DND-41 (cell line): ENCODE data around the gene PEA15.

Experiments used
- ATAC-seq: fragments of 200-7000 bp; cut with Tn5 transposase; 3 replicates; pipeline ENCODE4 v1.9.1; 2021; ENCODE audit warnings: low read depth; ENCODE audit not compliant: insufficient read depth
- DNase-seq: peaks from one replicate; pipeline ENCODE4 v3.0.0-alpha.2; 2020
- H2AFZ ChIP-seq: 2 replicates; pipeline ENCODE4 v1.6.0; 2012; ENCODE audit warnings: low read depth, low read length
- H3K27ac ChIP-seq: 2 replicates; pipeline ENCODE4 v1.5.1; 2012; ENCODE audit warnings: low read length, inconsistent platforms
- H3K27me3 ChIP-seq: fragments of 200-600 bp; sonication (generic); 2 replicates; pipeline ENCODE4 v1.6.0; 2012; ENCODE audit warnings: low read length, mild to moderate bottlenecking, inconsistent platforms; ENCODE audit not compliant: insufficient read depth, poor library complexity
- H3K36me3 ChIP-seq: 2 replicates; pipeline ENCODE4 v1.5.1; 2012; ENCODE audit warnings: low read length, inconsistent platforms; ENCODE audit not compliant: insufficient read depth
- H3K4me1 ChIP-seq: 2 replicates; pipeline ENCODE4 v1.5.1; 2012; ENCODE audit warnings: mild to moderate bottlenecking, low read length; ENCODE audit not compliant: insufficient read depth
- H3K4me2 ChIP-seq: 2 replicates; pipeline ENCODE4 v1.6.0; 2012; ENCODE audit warnings: mild to moderate bottlenecking, moderate library complexity, low read length, inconsistent platforms; ENCODE audit not compliant: insufficient read depth
- H3K4me3 ChIP-seq, 2 experiments: fragments of 200-600 bp in 1 of 2; shearing (Covaris generic) in 1 of 2; 2 replicates each; pipeline ENCODE4 v1.5.1; 2012 to 2016; ENCODE audit warnings: inconsistent platforms in 2 of 2, low read length in 2 of 2, mild to moderate bottlenecking in 2 of 2, low read depth in 1 of 2, moderate library complexity in 1 of 2
- H3K79me2 ChIP-seq: 2 replicates; pipeline ENCODE4 v1.6.0; 2012; ENCODE audit warnings: low read length, inconsistent platforms; ENCODE audit not compliant: insufficient read depth
- H3K9ac ChIP-seq: 2 replicates; pipeline ENCODE4 v1.6.0; 2012; ENCODE audit warnings: low read depth, mild to moderate bottlenecking, inconsistent platforms, low read length, moderate library complexity
- H3K9me3 ChIP-seq: 2 replicates; pipeline ENCODE4 v1.5.1; 2012; ENCODE audit warnings: low read length, moderate library complexity, mild to moderate bottlenecking, inconsistent platforms; ENCODE audit not compliant: insufficient read depth, severe bottlenecking
- H4K20me1 ChIP-seq: 2 replicates; pipeline ENCODE4 v1.6.0; 2012; ENCODE audit warnings: low read length; ENCODE audit not compliant: insufficient read depth
- EZH2 ChIP-seq: IDR thresholded peaks from 3 replicates; pipeline ENCODE4 v1.6.1; 2012; ENCODE audit warnings: borderline replicate concordance, low read depth, mild to moderate bottlenecking, moderate library complexity, low read length, inconsistent platforms; ENCODE audit not compliant: severe bottlenecking
- TF ChIP-seq, protein P1 (sequence below): IDR thresholded peaks from 2 replicates; pipeline ENCODE4 v1.5.1; 2012; ENCODE audit warnings: borderline replicate concordance, low read length, moderate library complexity, mild to moderate bottlenecking; ENCODE audit not compliant: poor library complexity, severe bottlenecking; ENCODE audit errors: extremely low read depth

Gene PEA15, protein sequence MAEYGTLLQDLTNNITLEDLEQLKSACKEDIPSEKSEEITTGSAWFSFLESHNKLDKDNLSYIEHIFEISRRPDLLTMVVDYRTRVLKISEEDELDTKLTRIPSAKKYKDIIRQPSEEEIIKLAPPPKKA

GRCh38 chr1:160205242-160206035, at the start of gene PEA15:
Gene PEA15, plus strand, starts transcription at chr1:160205384. Its CDS starts 6,161 bp downstream, at chr1:160211545.
- Histone ChIP-seq H3K36me3 (peaks cover 22% of the 10 kb centered on the region), H3K79me2 (peaks cover 16% of the 10 kb centered on the region), H3K9ac (peak within 1 kb of the TSS; percentile 94), H3K27me3 (no peaks in the 10 kb centered on the region), H2AFZ (peak within 1 kb of the TSS; percentile 92), H3K4me2 (peak within 1 kb of the TSS; percentile 93), H3K4me3 (peak within 1 kb of the TSS; percentile 79 to 96), H3K27ac (peak within 1 kb of the TSS; percentile 83), H3K9me3 (no peaks in the 10 kb centered on the region), H4K20me1 (0 out of 2 replicates have a peak, but pooled peaks cover 11% of the 10 kb centered on the region), H3K4me1 (peaks cover 23% of the 10 kb centered on the region)
- TF ChIP-seq EZH2: no peak
- TF ChIP-seq, protein P1, sequence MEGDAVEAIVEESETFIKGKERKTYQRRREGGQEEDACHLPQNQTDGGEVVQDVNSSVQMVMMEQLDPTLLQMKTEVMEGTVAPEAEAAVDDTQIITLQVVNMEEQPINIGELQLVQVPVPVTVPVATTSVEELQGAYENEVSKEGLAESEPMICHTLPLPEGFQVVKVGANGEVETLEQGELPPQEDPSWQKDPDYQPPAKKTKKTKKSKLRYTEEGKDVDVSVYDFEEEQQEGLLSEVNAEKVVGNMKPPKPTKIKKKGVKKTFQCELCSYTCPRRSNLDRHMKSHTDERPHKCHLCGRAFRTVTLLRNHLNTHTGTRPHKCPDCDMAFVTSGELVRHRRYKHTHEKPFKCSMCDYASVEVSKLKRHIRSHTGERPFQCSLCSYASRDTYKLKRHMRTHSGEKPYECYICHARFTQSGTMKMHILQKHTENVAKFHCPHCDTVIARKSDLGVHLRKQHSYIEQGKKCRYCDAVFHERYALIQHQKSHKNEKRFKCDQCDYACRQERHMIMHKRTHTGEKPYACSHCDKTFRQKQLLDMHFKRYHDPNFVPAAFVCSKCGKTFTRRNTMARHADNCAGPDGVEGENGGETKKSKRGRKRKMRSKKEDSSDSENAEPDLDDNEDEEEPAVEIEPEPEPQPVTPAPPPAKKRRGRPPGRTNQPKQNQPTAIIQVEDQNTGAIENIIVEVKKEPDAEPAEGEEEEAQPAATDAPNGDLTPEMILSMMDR: no peak
- peak; percentile 88 for ATAC-seq
- DNase-seq: peak; percentile 78

DNA sequence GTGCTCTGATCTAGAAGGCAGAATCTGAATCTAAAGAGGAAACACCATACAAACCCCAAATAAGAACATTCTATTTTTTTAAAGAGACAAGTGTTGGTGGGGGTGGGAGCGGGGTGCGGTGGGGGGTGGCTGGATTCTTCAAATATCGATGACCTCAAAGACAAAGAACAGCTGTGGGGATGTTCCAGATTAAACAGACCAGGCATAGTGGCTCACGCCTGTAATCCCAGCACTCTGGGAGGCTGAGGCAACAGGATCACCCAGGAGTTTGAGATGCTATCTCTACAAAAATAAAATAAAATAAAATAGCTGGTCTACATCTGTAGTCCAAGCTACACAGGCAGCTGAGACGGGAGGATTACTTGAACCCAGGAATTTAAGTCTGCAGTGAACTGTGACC, 48.8 kb upstream of the PEA15 start:
- Histone ChIP-seq H4K20me1 (no peaks in the 10 kb centered on the region), H2AFZ (no peak overlapping the region), H3K9me3 (no peaks in the 10 kb centered on the region), H3K27me3 (peaks cover 43% of the 10 kb centered on the region), H3K36me3 (no peaks in the 10 kb centered on the region), H3K27ac (no peak overlapping the region), H3K4me2 (no peak overlapping the region), H3K4me3 (no peak overlapping the region), H3K9ac (no peak overlapping the region), H3K4me1 (no peaks in the 10 kb centered on the region), H3K79me2 (no peaks in the 10 kb centered on the region)
- DNase-seq (no peak), ATAC-seq (no peak)
- no peak for TF ChIP-seq EZH2
- TF ChIP-seq, protein P1: no peak

DNA sequence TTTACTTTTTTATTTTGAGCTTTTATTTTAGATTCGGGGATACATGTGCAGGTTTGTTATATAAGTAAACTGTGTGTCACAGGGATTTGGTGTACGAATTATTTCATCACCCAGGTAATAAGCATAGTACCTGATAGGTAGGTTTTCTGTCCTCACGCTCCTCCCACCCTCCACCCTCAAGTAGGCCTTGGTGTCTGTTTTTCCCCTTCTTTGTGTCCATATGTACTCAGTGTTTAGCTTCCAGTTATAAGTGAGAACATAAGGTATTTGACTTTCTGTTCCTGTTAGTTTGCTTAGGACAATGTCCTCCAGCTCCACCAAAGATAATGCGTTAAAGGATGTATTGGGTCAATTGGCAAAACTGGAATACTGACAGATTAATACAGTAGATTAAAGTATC, 48.0 kb upstream of the PEA15 start:
- Histone ChIP-seq H3K4me1 (no peaks in the 10 kb centered on the region), H3K27ac (no peak overlapping the region), H4K20me1 (no peaks in the 10 kb centered on the region), H3K4me3 (no peak overlapping the region), H3K4me2 (no peak overlapping the region), H3K27me3 (peaks cover 46% of the 10 kb centered on the region), H3K9ac (no peak overlapping the region), H3K9me3 (no peaks in the 10 kb centered on the region), H2AFZ (no peak overlapping the region), H3K36me3 (no peaks in the 10 kb centered on the region), H3K79me2 (no peaks in the 10 kb centered on the region)
- no peak for ATAC-seq
- no peak for DNase-seq
- no peak for TF ChIP-seq EZH2
- TF ChIP-seq, protein P1: no peak
